Fibroblast of skin of left quadriceps (primary cell): Measurements from ENCODE around the gene CCDC137.

Experiments used
- DNase-seq, 2 experiments: peaks; one replicate each; pipeline ENCODE4 v3.0.0-alpha.2; 2013; ENCODE audit warnings: low read depth in 2 of 2

Gene CCDC137

GRCh38 chr17:81701288-81702071 lies 34.9 kb downstream of the CCDC137 start:
- no peak for DNase-seq

GRCh38 chr17:81702934-81703746 lies 36.6 kb downstream of the CCDC137 start, which contains the start of gene MRPL12:
TSS of gene MRPL12 (plus strand) at chr17:81703367. CDS start at chr17:81703502, 135 bp downstream.
- peak; percentile 74 to 75 for DNase-seq

GRCh38 chr17:81703747-81704654 lies 37.5 kb downstream of the CCDC137 start:
- DNase-seq, result no peak

GRCh38 chr17:81705518-81706231 lies 39.1 kb downstream of the CCDC137 start:
- no peak for DNase-seq

- no peak for DNase-seq
Observed at GRCh38 chr17:81706232-81706611, 39.7 kb downstream of the CCDC137 start.

GRCh38 chr17:81706757-81707624 lies 40.5 kb downstream of the CCDC137 start:
- no peak for DNase-seq

- no peak for DNase-seq
Observed at GRCh38 chr17:81707725-81708646, 41.4 kb downstream of the CCDC137 start.

GRCh38 chr17:81708739-81709185 lies 42.2 kb downstream of the CCDC137 start:
- DNase-seq, result no peak

- DNase-seq, result no peak
Observed at GRCh38 chr17:81710514-81711308, 44.2 kb downstream of the CCDC137 start.

- DNase-seq, result peak; percentile 42 to 43
Observed at GRCh38 chr17:81711814-81712467, 45.4 kb downstream of the CCDC137 start, which contains the start of gene SLC25A10. TSS of gene SLC25A10 (plus strand) at chr17:81712284. CDS start at chr17:81712427, 143 bp downstream.

GRCh38 chr17:81712468-81713003 lies 46.0 kb downstream of the CCDC137 start:
- DNase-seq, result no peak

GRCh38 chr17:81713004-81713555 lies 46.5 kb downstream of the CCDC137 start:
- no peak for DNase-seq

- DNase-seq, result no peak
Observed at GRCh38 chr17:81713556-81714411, 47.2 kb downstream of the CCDC137 start.

- no peak for DNase-seq
Observed at GRCh38 chr17:81714412-81715106, 48.0 kb downstream of the CCDC137 start.
